Sigmoid colon (tissue), 4 donors: Measurements from ENCODE around the gene TSPAN15.

Source experiments
- CTCF ChIP-seq, 4 experiments: fragments of 450-650 bp in 3 of 4; fragments of 200-600 bp in 1 of 4; IDR thresholded peaks; one replicate each; pipeline ENCODE4 v1.5.1; 2016 to 2019; ENCODE audit warnings: antibody characterized with exemption in 4 of 4, mild to moderate bottlenecking in 3 of 4, moderate library complexity in 2 of 4
- POLR2A ChIP-seq, 2 donors: fragments of 450-650 bp; IDR thresholded peaks; one replicate each; pipeline ENCODE4 v1.6.1; 2016; ENCODE audit warnings: antibody characterized with exemption in 2 of 2, mild to moderate bottlenecking in 2 of 2, moderate library complexity in 2 of 2
- POLR2AphosphoS5 ChIP-seq, 4 donors: sonication (generic); formaldehyde crosslinking; IDR thresholded peaks; one replicate each; pipeline ENCODE4 v1.6.1; 2017; ENCODE audit warnings: antibody characterized with exemption in 4 of 4

GRCh38 chr10:69457771-69458237, 6.5 kb downstream of the TSPAN15 start:
- no peak for TF ChIP-seq CTCF (IDR thresholded peaks at IDR 0.05)
- TF ChIP-seq POLR2AphosphoS5 (IDR thresholded peaks at IDR 0.05) = no peak
- TF ChIP-seq POLR2A (IDR thresholded peaks at IDR 0.05) = no peak
